Activated CD4-positive, alpha-beta T cell treated with anti-CD3 and anti-CD28 coated beads, Interleukin-2, amount 10 ng/mL, durations not matched to agents 7 days and 5 days (primary cell): Measurements from ENCODE around the gene AMIGO3. TPM values are rescaled to one million over a fixed set of nuclear protein-coding genes. Genes with fewer than 3 reads are reported as not detected.
"Not testable (repeated sequence)": the region's sequence is repeated elsewhere in the genome, so short reads cannot be mapped to it uniquely, and the experiment has no call there.

Experiments used
- CTCF ChIA-PET: fragments of 350-600 bp; sonication (Branson Sonifier 250); formaldehyde crosslinking; loops from one replicate; lab custom pipeline; 2021; ENCODE audit warnings: antibody characterized with exemption; lab: Charles Lee
- POLR2A ChIA-PET: fragments of 350-600 bp; sonication (Branson Sonifier 250); formaldehyde crosslinking; loops from one replicate; lab custom pipeline; 2021; ENCODE audit warnings: antibody characterized with exemption; lab: Charles Lee
- DNase-seq: peaks from one replicate; pipeline ENCODE4 v3.0.0-alpha.2; 2020
- H3K27ac Mint-ChIP-seq: one replicate; pipeline ENCODE4 v1.8.0; 2021; ENCODE audit warnings: mild to moderate bottlenecking, moderate library complexity, mixed read lengths
- H3K27me3 Mint-ChIP-seq: one replicate; pipeline ENCODE4 v1.8.0; 2021; ENCODE audit warnings: mixed read lengths
- H3K36me3 Mint-ChIP-seq: one replicate; pipeline ENCODE4 v1.8.0; 2021; ENCODE audit warnings: low read depth, mixed read lengths
- H3K4me1 Mint-ChIP-seq: one replicate; pipeline ENCODE4 v1.8.0; 2021; ENCODE audit warnings: mixed read lengths
- H3K4me3 Mint-ChIP-seq: one replicate; pipeline ENCODE4 v1.8.0; 2021; ENCODE audit warnings: mild to moderate bottlenecking, moderate library complexity, mixed read lengths
- H3K9me3 Mint-ChIP-seq: one replicate; pipeline ENCODE4 v1.8.0; 2021; ENCODE audit warnings: mixed read lengths
- total RNA-seq, 2 experiments: library from RNA; stranded (reverse); gene quantifications; one replicate each; pipeline ENCODE4 v1.2.3, GENCODE V29; 2021

Gene AMIGO3
- total RNA-seq, 2 experiments from 2014 or later, result 0.30 TPM; not detected in 1

GRCh38 chr3:49703443-49703927 is 16.0 kb downstream of the AMIGO3 start:
- no peak overlapping the region for H3K4me3 Mint-ChIP-seq
- no peaks in the 10 kb centered on the region for H3K4me1 Mint-ChIP-seq
- no peaks in the 10 kb centered on the region for H3K27me3 Mint-ChIP-seq
- no peaks in the 10 kb centered on the region for H3K36me3 Mint-ChIP-seq
- no peak overlapping the region for H3K27ac Mint-ChIP-seq
- POLR2A ChIA-PET, result no interaction called here
- no peaks in the 10 kb centered on the region for H3K9me3 Mint-ChIP-seq
- CTCF ChIA-PET, result interaction anchor here (0.6 to 1.6 kb wide), 8 partner anchors 9 to 209 kb away, joined by 3 to 5 read pairs (median 4); partner anchors contain the start of gene INKA1
- DNase-seq, result peak; percentile 77

GRCh38 chr3:49702672-49703071 is 16.8 kb downstream of the AMIGO3 start:
- POLR2A ChIA-PET, result no interaction called here
- no peak overlapping the region for H3K27ac Mint-ChIP-seq
- DNase-seq, result no peak
- H3K4me3 Mint-ChIP-seq, result no peak overlapping the region
- CTCF ChIA-PET, result interaction anchor here (0.6 to 1.5 kb wide), 2 partner anchors 136 to 581 kb away, joined by 3 to 4 read pairs; no protein-coding TSS in a partner anchor
- H3K9me3 Mint-ChIP-seq, result no peaks in the 10 kb centered on the region
- no peaks in the 10 kb centered on the region for H3K27me3 Mint-ChIP-seq
- H3K4me1 Mint-ChIP-seq, result no peaks in the 10 kb centered on the region
- H3K36me3 Mint-ChIP-seq, result no peaks in the 10 kb centered on the region

DNA sequence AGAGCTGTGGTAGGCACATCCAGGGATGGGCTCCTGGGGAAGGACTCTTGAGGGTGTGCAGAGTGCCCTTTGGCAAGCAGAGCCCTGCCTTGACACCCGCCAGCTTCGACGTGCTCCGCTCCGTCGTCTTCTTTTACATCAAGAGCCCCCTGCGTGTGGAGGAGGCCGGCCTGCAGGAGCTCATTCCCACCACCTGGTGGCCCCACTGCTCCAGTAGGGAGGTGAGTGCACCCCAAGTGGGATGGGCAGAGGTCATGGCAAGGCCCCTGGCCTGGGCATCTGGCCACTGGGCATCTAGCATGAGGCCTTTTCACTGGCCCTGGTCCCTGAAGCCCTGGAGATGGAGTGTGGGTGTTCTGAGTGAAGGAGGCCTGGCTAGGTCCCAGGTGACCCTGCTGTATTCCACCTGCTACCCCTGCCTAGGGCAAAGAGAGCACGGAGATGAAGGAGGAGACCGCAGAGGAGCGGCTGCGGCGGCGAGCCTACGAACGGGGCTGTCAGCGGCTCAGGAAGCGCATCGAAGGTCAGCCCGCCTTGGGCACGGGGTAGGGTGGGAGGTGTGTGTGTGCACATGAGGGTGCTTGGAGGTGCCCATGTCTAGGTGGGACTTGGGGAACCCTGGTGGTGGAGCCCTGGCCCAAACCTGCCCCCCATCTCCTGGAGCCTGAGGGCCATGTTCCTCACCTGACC is 18.0 kb downstream of the AMIGO3 start:
- no peaks in the 10 kb centered on the region for H3K36me3 Mint-ChIP-seq
- CTCF ChIA-PET, result interaction anchor here (0.6 to 2.0 kb wide), 7 partner anchors 10 to 395 kb away, joined by 3 to 9 read pairs (median 3); partner anchors contain the start of gene AMIGO3
- no peaks in the 10 kb centered on the region for H3K27me3 Mint-ChIP-seq
- H3K4me3 Mint-ChIP-seq, result no peak overlapping the region
- POLR2A ChIA-PET, result no interaction called here
- no peak for DNase-seq
- no peaks in the 10 kb centered on the region for H3K9me3 Mint-ChIP-seq
- no peaks in the 10 kb centered on the region for H3K4me1 Mint-ChIP-seq
- no peak overlapping the region for H3K27ac Mint-ChIP-seq

- H3K4me1 Mint-ChIP-seq, result no peaks in the 10 kb centered on the region
- POLR2A ChIA-PET, result no interaction called here
- CTCF ChIA-PET, result interaction anchor here (0.6 to 2.0 kb wide), 7 partner anchors 11 to 396 kb away, joined by 3 to 9 read pairs (median 3); partner anchors contain the start of gene AMIGO3
- DNase-seq, result no peak
- no peak overlapping the region for H3K4me3 Mint-ChIP-seq
- no peak overlapping the region for H3K27ac Mint-ChIP-seq
- H3K9me3 Mint-ChIP-seq, result no peaks in the 10 kb centered on the region
- H3K36me3 Mint-ChIP-seq, result no peaks in the 10 kb centered on the region
- H3K27me3 Mint-ChIP-seq, result no peaks in the 10 kb centered on the region
Measured at GRCh38 chr3:49700453-49701128, 18.9 kb downstream of the AMIGO3 start.

DNA sequence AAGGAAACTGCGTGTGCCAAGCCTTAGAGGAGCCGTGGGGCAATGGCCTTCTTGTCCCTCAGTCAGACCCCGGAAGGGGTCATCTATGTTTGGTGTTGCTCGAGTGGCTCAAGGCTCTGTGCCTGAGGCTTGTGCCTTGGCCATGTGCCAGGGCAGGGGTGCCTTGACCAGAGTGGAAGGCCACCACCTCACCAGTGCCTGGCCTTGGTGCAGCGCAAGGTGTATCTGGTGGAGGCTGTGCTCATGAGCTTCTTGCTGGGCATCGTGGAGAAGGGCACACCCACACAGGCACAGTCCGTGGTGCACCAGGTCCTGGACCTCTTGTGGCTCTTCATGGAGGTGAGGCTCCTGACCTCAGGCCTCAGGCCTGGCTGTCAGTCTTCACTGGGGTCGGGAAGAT is 19.5 kb downstream of the AMIGO3 start:
- H3K4me3 Mint-ChIP-seq, result no peak overlapping the region
- H3K4me1 Mint-ChIP-seq, result no peaks in the 10 kb centered on the region
- no peaks in the 10 kb centered on the region for H3K9me3 Mint-ChIP-seq
- no peaks in the 10 kb centered on the region for H3K27me3 Mint-ChIP-seq
- H3K36me3 Mint-ChIP-seq, result no peaks in the 10 kb centered on the region
- H3K27ac Mint-ChIP-seq, result no peak overlapping the region
- no peak for DNase-seq
- ChIA-PET CTCF (interaction anchor here (1.4 to 2.0 kb wide), 2 partner anchors 19 to 160 kb away, joined by 5 to 9 read pairs; partner anchors contain the start of gene AMIGO3), POLR2A (no interaction called here)

- no peaks in the 10 kb centered on the region for H3K9me3 Mint-ChIP-seq
- no peak overlapping the region for H3K27ac Mint-ChIP-seq
- DNase-seq, result no peak
- ChIA-PET POLR2A (no interaction called here), CTCF (interaction anchor here (2.0 kb wide), 1 partner anchor 19 kb away, joined by 9 read pairs; the partner anchor contains the start of gene AMIGO3)
- no peaks in the 10 kb centered on the region for H3K36me3 Mint-ChIP-seq
- H3K4me1 Mint-ChIP-seq, result no peaks in the 10 kb centered on the region
- no peak overlapping the region for H3K4me3 Mint-ChIP-seq
- no peaks in the 10 kb centered on the region for H3K27me3 Mint-ChIP-seq
Measured at GRCh38 chr3:49699281-49699979, 20.1 kb downstream of the AMIGO3 start.

GRCh38 chr3:49695350-49696015 is 24.0 kb downstream of the AMIGO3 start:
- DNase-seq, H3K9me3 Mint-ChIP-seq, H3K36me3 Mint-ChIP-seq, H3K4me3 Mint-ChIP-seq, H3K27me3 Mint-ChIP-seq, H3K27ac Mint-ChIP-seq, CTCF ChIA-PET: not testable (repeated sequence)
- POLR2A ChIA-PET, result interaction anchor here (0.6 kb wide), 1 partner anchor 10 kb away, joined by 3 read pairs; no protein-coding TSS in a partner anchor
- peaks cover 13% of the 10 kb centered on the region for H3K4me1 Mint-ChIP-seq

DNA sequence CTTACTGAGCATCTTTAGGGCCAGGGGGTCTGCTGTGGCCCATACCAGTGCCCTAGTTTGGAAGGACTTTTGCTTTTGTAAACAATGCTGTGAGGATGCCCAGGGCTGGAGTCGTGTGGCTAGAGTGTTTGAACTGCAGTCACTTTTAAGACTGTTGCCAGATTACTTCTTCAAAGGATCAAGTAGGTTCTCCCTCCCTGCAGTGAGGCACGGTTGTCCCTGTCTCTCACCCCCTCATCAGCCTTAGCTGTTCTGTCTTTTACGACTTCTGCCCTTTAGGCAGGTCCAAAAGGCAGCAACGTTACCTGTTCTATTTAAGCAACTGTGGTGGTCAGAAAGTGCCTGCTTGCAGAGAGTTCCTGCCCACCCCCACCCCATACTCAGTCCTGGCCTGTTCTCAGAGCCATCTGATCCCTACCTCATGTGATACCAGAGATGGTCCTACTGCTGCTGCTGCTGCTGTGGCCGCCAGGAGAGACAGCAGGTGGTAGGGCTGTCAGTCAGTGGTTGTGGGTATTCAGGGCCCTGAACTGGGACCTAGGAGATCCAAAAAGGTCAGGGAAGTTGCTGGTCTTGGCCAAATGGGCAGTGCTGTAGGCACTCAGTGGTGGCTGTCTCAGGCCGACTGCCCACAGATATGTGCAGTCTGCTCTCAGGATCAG is 24.9 kb downstream of the AMIGO3 start:
- H3K4me3 Mint-ChIP-seq, CTCF ChIA-PET, DNase-seq, H3K9me3 Mint-ChIP-seq, H3K36me3 Mint-ChIP-seq, H3K27me3 Mint-ChIP-seq, H3K27ac Mint-ChIP-seq: not testable (repeated sequence)
- POLR2A ChIA-PET, result interaction anchor here (0.6 kb wide), 1 partner anchor 11 kb away, joined by 3 read pairs; no protein-coding TSS in a partner anchor
- H3K4me1 Mint-ChIP-seq, result peaks cover 23% of the 10 kb centered on the region

DNA sequence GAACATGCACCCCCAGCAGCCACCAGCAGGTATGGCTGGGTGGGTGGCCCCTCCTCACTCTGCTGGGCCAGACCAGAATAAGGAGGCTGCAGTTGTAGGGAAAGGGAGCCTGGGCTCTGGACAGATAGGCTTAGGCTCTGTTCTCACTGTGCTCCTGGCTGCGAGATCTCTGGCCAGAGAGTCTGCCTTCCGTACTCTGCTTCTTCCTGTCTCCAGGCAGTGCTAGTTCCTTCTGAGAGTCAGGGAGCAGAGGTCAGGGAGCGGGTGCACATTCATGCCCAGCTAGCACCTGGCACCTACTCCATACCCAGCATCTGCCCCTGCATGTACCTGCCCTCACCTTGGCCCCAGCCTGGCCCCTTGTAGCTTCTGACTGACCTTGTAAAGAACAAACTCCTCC is 28.0 kb downstream of the AMIGO3 start:
- H3K36me3 Mint-ChIP-seq, H3K4me3 Mint-ChIP-seq, POLR2A ChIA-PET, H3K27me3 Mint-ChIP-seq, H3K9me3 Mint-ChIP-seq, DNase-seq, H3K27ac Mint-ChIP-seq, CTCF ChIA-PET: not testable (repeated sequence)
- H3K4me1 Mint-ChIP-seq, result peaks cover 37% of the 10 kb centered on the region

GRCh38 chr3:49690856-49691255 is 28.6 kb downstream of the AMIGO3 start:
- Mint-ChIP-seq H3K4me3 (peak overlapping the region; percentile 97), H3K27ac (peak overlapping the region; percentile 66)

DNA sequence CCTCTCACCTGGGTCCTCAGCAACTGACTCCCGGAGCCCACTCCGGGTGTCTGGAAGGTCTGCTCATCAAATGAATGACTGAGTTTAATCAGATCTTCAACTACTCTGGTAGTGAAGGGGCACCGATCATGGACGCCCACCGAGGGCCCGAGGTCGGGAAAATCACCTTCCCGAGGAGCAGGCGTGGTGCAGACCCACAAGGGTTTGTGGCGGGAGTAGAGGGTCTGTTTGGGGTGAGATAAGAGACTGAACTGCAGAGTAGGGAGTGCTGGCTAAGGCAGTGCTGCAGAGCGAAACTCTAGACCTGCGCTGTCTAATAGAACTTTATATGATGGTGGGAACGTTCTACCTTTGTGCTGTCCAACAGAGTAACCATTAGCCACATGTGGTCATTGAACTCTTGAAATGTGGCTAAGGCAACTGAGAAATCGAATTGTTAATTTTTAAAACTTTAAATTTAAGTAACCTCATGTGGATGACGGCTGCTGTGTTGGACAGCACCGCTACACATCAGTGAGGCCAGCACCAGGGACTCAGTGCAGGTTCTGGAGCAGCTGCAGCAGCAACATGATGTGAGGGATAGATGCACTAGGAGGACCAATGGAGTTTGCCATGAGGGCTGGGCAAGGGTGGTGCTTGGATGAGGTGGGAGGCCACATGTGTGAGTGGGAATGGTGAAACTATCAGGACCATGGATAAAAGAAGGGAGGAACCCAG is 29.4 kb downstream of the AMIGO3 start:
- Mint-ChIP-seq H3K4me3 (peak overlapping the region; percentile 97), H3K4me1 (peaks cover 38% of the 10 kb centered on the region), H3K27ac (peak overlapping the region; percentile 92)
- H3K27me3 Mint-ChIP-seq, H3K36me3 Mint-ChIP-seq, POLR2A ChIA-PET, DNase-seq, H3K9me3 Mint-ChIP-seq: not testable (repeated sequence)
- CTCF ChIA-PET, result interaction anchor here (1.4 kb wide), 1 partner anchor 150 kb away, joined by 5 read pairs; no protein-coding TSS in a partner anchor

More at GRCh38 chr3:49690856-49691255, 28.6 kb downstream of the AMIGO3 start:
- POLR2A ChIA-PET, H3K9me3 Mint-ChIP-seq, H3K36me3 Mint-ChIP-seq, H3K27me3 Mint-ChIP-seq, DNase-seq, CTCF ChIA-PET: not testable (repeated sequence)
- peaks cover 38% of the 10 kb centered on the region for H3K4me1 Mint-ChIP-seq
